ENCODE results near the gene BMF.

Gene BMF

GRCh38 chr15:40047415-40048210 is 61.1 kb downstream of the BMF start:
- DNase-seq: peak; percentile 82 to 84

- peak; percentile 63 for DNase-seq
Measured at GRCh38 chr15:40046721-40047414, 61.8 kb downstream of the BMF start.

GRCh38 chr15:40045572-40046217 is 63.0 kb downstream of the BMF start:
- DNase-seq: no peak

- peak; percentile 93 to 94 for DNase-seq
Measured at GRCh38 chr15:40044717-40045571, 63.7 kb downstream of the BMF start.

GRCh38 chr15:40043927-40044716 is 64.6 kb downstream of the BMF start:
- DNase-seq: no peak

- DNase-seq: no peak
Measured at GRCh38 chr15:40042791-40043320, 65.8 kb downstream of the BMF start.

GRCh38 chr15:40040770-40041169 is 67.9 kb downstream of the BMF start:
- DNase-seq: no peak

GRCh38 chr15:40040293-40040635 is 68.4 kb downstream of the BMF start:
- DNase-seq: no peak

- peak; percentile 96 for DNase-seq
Measured at GRCh38 chr15:40038638-40039543, 69.8 kb downstream of the BMF start, which contains the start of gene SRP14. SRP14 (minus strand) TSS chr15:40039181; CDS start chr15:40039116, 65 bp downstream.

- DNase-seq: no peak
Measured at GRCh38 chr15:40038275-40038637, 70.4 kb downstream of the BMF start.

Data from activated T-cell treated with anti-CD3 and anti-CD28 coated beads, Interleukin-2, amount 50 U/mL, for 48 hours (primary cell).